B cell (primary cell): ENCODE data around the gene KIRREL3.

ENCODE experiments used
- EZH2 ChIP-seq: IDR thresholded peaks from 2 replicates; pipeline ENCODE4 v1.6.1; 2012; ENCODE audit warnings: borderline replicate concordance, low read depth, mild to moderate bottlenecking, moderate library complexity, low read length; ENCODE audit not compliant: insufficient read depth, poor library complexity, severe bottlenecking
- TF ChIP-seq, protein P1 (sequence below): fragments of 200-600 bp; IDR thresholded peaks from one replicate; pipeline ENCODE4 v1.8.0; 2022; ENCODE audit warnings: antibody characterized with exemption, mild to moderate bottlenecking

DNA sequence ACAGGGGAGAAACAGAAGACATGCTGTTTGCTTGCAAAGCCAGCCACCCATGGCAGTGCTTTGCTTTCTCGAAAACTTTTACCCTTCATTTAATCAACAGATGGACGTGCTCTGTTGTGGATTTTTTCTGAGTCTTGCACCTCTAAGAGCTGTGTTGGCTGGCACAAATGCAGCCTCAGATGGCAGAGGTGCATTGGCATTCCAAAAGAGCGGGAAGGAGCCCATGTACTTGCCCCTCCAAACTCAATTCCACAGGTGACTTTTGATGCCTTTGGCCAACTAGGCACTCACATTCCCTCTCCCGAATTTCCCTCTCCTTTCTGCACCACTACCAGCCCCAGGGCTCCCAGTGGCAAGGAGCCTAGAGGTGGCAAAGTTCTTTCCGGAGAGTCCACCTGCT lies 1.2 kb downstream of the KIRREL3 start:
- no peak for TF ChIP-seq EZH2
- TF ChIP-seq, protein P1, sequence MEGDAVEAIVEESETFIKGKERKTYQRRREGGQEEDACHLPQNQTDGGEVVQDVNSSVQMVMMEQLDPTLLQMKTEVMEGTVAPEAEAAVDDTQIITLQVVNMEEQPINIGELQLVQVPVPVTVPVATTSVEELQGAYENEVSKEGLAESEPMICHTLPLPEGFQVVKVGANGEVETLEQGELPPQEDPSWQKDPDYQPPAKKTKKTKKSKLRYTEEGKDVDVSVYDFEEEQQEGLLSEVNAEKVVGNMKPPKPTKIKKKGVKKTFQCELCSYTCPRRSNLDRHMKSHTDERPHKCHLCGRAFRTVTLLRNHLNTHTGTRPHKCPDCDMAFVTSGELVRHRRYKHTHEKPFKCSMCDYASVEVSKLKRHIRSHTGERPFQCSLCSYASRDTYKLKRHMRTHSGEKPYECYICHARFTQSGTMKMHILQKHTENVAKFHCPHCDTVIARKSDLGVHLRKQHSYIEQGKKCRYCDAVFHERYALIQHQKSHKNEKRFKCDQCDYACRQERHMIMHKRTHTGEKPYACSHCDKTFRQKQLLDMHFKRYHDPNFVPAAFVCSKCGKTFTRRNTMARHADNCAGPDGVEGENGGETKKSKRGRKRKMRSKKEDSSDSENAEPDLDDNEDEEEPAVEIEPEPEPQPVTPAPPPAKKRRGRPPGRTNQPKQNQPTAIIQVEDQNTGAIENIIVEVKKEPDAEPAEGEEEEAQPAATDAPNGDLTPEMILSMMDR: no peak
